SU-DHL-6 (cell line): Measurements from ENCODE around the gene C1orf21.

Experiments
- H2AFZ ChIP-seq: fragments of 200-600 bp; sonication (generic); 2 replicates; pipeline ENCODE4 v1.6.1; 2014; ENCODE audit warnings: low read depth, mild to moderate bottlenecking, moderate library complexity, mixed read lengths, antibody characterized with exemption, low read length; ENCODE audit not compliant: severe bottlenecking
- H3F3A ChIP-seq: fragments of 200-600 bp; shearing (Covaris generic); 2 replicates; pipeline ENCODE4 v1.6.0; 2016; ENCODE audit warnings: antibody characterized with exemption, mild to moderate bottlenecking; ENCODE audit not compliant: insufficient read depth
- H3K27ac ChIP-seq: fragments of 200-600 bp; sonication (generic); 2 replicates; pipeline ENCODE4 v1.5.1; 2016; ENCODE audit warnings: low read depth, mild to moderate bottlenecking, low read length, moderate library complexity, mixed read lengths
- H3K27me3 ChIP-seq: fragments of 200-600 bp; sonication (generic), shearing (Covaris generic); 2 replicates; pipeline ENCODE4 v1.6.0; 2014; ENCODE audit warnings: mild to moderate bottlenecking, low read length
- H3K36me3 ChIP-seq: fragments of 200-600 bp; sonication (generic); 2 replicates; pipeline ENCODE4 v1.6.1; 2014; ENCODE audit warnings: mild to moderate bottlenecking, low read length, mixed read lengths
- H3K4me2 ChIP-seq: fragments of 300-600, 200-600 bp; shearing (Covaris generic), sonication (generic); 2 replicates; pipeline ENCODE4 v1.6.0; 2014; ENCODE audit warnings: low read length, low read depth, mild to moderate bottlenecking; ENCODE audit not compliant: poor library complexity, severe bottlenecking
- H3K4me3 ChIP-seq: fragments of 200-600 bp; sonication (generic); 2 replicates; pipeline ENCODE4 v1.5.1; 2014; ENCODE audit warnings: antibody characterized with exemption, low read length, mild to moderate bottlenecking, mixed read lengths; ENCODE audit not compliant: insufficient read depth, poor library complexity, severe bottlenecking
- H3K79me2 ChIP-seq: fragments of 200-600 bp; sonication (generic); 2 replicates; pipeline ENCODE4 v1.6.1; 2014; ENCODE audit warnings: mild to moderate bottlenecking, low read length, moderate library complexity; ENCODE audit not compliant: insufficient read depth
- H3K9ac ChIP-seq: fragments of 200-600 bp; sonication (generic); 2 replicates; pipeline ENCODE4 v1.7.0; 2014; ENCODE audit warnings: mild to moderate bottlenecking, low read length
- H3K9me2 ChIP-seq: fragments of 200-600 bp; sonication (generic); replicated peaks from 2 replicates; pipeline ENCODE4 v1.6.1; 2014; ENCODE audit warnings: low read length; ENCODE audit not compliant: insufficient read depth
- H3K9me3 ChIP-seq: fragments of 200-600 bp; sonication (generic); 2 replicates; pipeline ENCODE4 v1.6.1; 2014; ENCODE audit warnings: low read length, mixed read lengths; ENCODE audit not compliant: insufficient read depth
- H4K20me1 ChIP-seq: fragments of 200-600 bp; sonication (generic); 2 replicates; pipeline ENCODE4 v1.6.1; 2014; ENCODE audit warnings: low read depth, mild to moderate bottlenecking, antibody characterized with exemption, low read length, moderate library complexity, mixed read lengths
- CTCF ChIP-seq: fragments of 200-600 bp; sonication (generic); IDR thresholded peaks from one replicate; pipeline ENCODE4 v1.5.1; 2017; ENCODE audit warnings: antibody characterized with exemption, mild to moderate bottlenecking, low read length, moderate library complexity; ENCODE audit not compliant: insufficient read depth, poor library complexity, severe bottlenecking
- EZH2phosphoT487 ChIP-seq: fragments of 200-600 bp; sonication (generic), shearing (Covaris generic); conservative IDR thresholded peaks from 2 replicates; pipeline ENCODE4 v1.6.1; 2018; ENCODE audit warnings: mild to moderate bottlenecking, antibody characterized with exemption, low read length, moderate library complexity, mixed read lengths

C1orf21 gene

GRCh38 chr1:184422490-184423233 is 35.8 kb downstream of the C1orf21 start:
- no peaks in the 10 kb centered on the region for H3K9me3 ChIP-seq
- H3K9ac ChIP-seq: no peak overlapping the region
- H3K27ac ChIP-seq: no peak overlapping the region
- H3K4me3 ChIP-seq: no peak overlapping the region
- no peaks in the 10 kb centered on the region for H3K9me2 ChIP-seq
- no peaks in the 10 kb centered on the region for H3F3A ChIP-seq
- H3K4me2 ChIP-seq: no peak overlapping the region
- no peaks in the 10 kb centered on the region for H3K79me2 ChIP-seq
- no peaks in the 10 kb centered on the region for H4K20me1 ChIP-seq
- H3K27me3 ChIP-seq: no peaks in the 10 kb centered on the region
- no peaks in the 10 kb centered on the region for H3K36me3 ChIP-seq
- no peak overlapping the region for H2AFZ ChIP-seq
- TF ChIP-seq CTCF (no peak), EZH2phosphoT487 (no peak)

GRCh38 chr1:184423649-184424048 is 36.8 kb downstream of the C1orf21 start:
- H3K9me2 ChIP-seq: no peaks in the 10 kb centered on the region
- H4K20me1 ChIP-seq: no peaks in the 10 kb centered on the region
- H3K4me3 ChIP-seq: no peak overlapping the region
- H3K79me2 ChIP-seq: no peaks in the 10 kb centered on the region
- H3K27me3 ChIP-seq: no peaks in the 10 kb centered on the region
- no peaks in the 10 kb centered on the region for H3K36me3 ChIP-seq
- no peak overlapping the region for H3K9ac ChIP-seq
- TF ChIP-seq EZH2phosphoT487: no peak
- no peak for TF ChIP-seq CTCF
- H3K27ac ChIP-seq: no peak overlapping the region
- no peak overlapping the region for H2AFZ ChIP-seq
- no peaks in the 10 kb centered on the region for H3K9me3 ChIP-seq
- H3K4me2 ChIP-seq: no peak overlapping the region
- no peaks in the 10 kb centered on the region for H3F3A ChIP-seq

GRCh38 chr1:184424157-184424556 is 37.3 kb downstream of the C1orf21 start:
- H2AFZ ChIP-seq: no peak overlapping the region
- no peak overlapping the region for H3K4me2 ChIP-seq
- TF ChIP-seq EZH2phosphoT487 (no peak), CTCF (no peak)
- no peaks in the 10 kb centered on the region for H3K79me2 ChIP-seq
- no peak overlapping the region for H3K27ac ChIP-seq
- H3K9me2 ChIP-seq: no peaks in the 10 kb centered on the region
- H4K20me1 ChIP-seq: no peaks in the 10 kb centered on the region
- no peaks in the 10 kb centered on the region for H3K27me3 ChIP-seq
- H3K9ac ChIP-seq: no peak overlapping the region
- no peak overlapping the region for H3K4me3 ChIP-seq
- no peaks in the 10 kb centered on the region for H3K36me3 ChIP-seq
- no peaks in the 10 kb centered on the region for H3F3A ChIP-seq
- no peaks in the 10 kb centered on the region for H3K9me3 ChIP-seq
